Activated CD8-positive, alpha-beta T cell treated with anti-CD3 and anti-CD28 coated beads, Interleukin-2, amount 10 ng/mL, durations not matched to agents 7 days and 5 days (primary cell): ENCODE measurements around the gene TRAPPC5. TPM values are rescaled to one million over a fixed set of nuclear protein-coding genes. Genes with fewer than 3 reads are reported as not detected.

Experiments used
- ATAC-seq: fragments of 150-1000 bp; cut with Tn5 transposase; one replicate; pipeline ENCODE4 v1.10.0; 2021; ENCODE audit warnings: moderate library complexity
- CTCF ChIA-PET: fragments of 350-600 bp; sonication (Branson Sonifier 250); formaldehyde crosslinking; loops from one replicate; lab custom pipeline; 2021; ENCODE audit warnings: antibody characterized with exemption; lab: Charles Lee
- POLR2A ChIA-PET: fragments of 350-600 bp; sonication (Branson Sonifier 250); formaldehyde crosslinking; loops from one replicate; lab custom pipeline; 2021; ENCODE audit warnings: antibody characterized with exemption; lab: Charles Lee
- DNase-seq: peaks from one replicate; pipeline ENCODE4 v3.0.0-alpha.2; 2020
- H3K27ac Mint-ChIP-seq: one replicate; pipeline ENCODE4 v1.8.0; 2021; ENCODE audit warnings: mild to moderate bottlenecking, mixed read lengths
- H3K27me3 Mint-ChIP-seq: one replicate; pipeline ENCODE4 v1.8.0; 2021; ENCODE audit warnings: low read depth, mixed read lengths
- H3K36me3 Mint-ChIP-seq: one replicate; pipeline ENCODE4 v1.8.0; 2021; ENCODE audit warnings: low read depth, mixed read lengths
- H3K4me1 Mint-ChIP-seq: one replicate; pipeline ENCODE4 v1.8.0; 2021; ENCODE audit warnings: low read depth, mixed read lengths
- H3K4me3 Mint-ChIP-seq: one replicate; pipeline ENCODE4 v1.8.0; 2021; ENCODE audit warnings: mild to moderate bottlenecking, mixed read lengths
- H3K9me3 Mint-ChIP-seq: one replicate; pipeline ENCODE4 v1.8.0; 2022; ENCODE audit warnings: mixed read lengths; ENCODE audit not compliant: insufficient read depth
- total RNA-seq, 2 experiments: library from RNA; stranded (reverse); gene quantifications; one replicate each; pipeline ENCODE4 v1.2.3, GENCODE V29; 2021

Gene TRAPPC5
- total RNA-seq, 2 experiments from 2014 or later, result 92.8 to 95.1 TPM

DNA sequence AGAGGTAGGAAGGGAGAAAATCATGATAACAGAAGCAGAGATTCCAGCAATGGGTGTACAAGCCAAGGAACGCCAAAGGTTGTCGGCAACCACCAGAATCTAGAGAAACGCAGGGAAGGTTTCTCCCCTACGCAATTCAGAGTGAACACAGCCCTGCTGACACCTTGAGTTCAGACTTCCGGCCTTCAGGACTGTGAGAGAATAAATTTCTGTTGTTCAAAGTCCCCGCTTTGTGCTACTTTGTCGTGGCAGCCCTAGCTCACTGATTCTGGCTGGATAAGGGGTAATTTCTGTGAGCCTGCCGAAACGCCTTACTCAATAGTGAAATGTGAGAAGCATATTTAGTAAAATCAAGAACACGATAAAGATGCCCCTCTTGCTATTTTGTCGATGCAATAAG is 56.6 kb downstream of the TRAPPC5 start:
- CTCF ChIA-PET, result no interaction called here

More for the DNA sequence above, 56.6 kb downstream of the TRAPPC5 start:
- POLR2A ChIA-PET, result no interaction called here
- Mint-ChIP-seq H3K36me3 (no peaks in the 10 kb centered on the region), H3K4me3 (no peak overlapping the region), H3K27me3 (peaks cover 20% of the 10 kb centered on the region), H3K4me1 (no peaks in the 10 kb centered on the region), H3K27ac (no peak overlapping the region), H3K9me3 (no peaks in the 10 kb centered on the region)
- ATAC-seq (no peak), DNase-seq (no peak)

Other genes starting within 250 kb of the TRAPPC5 start
- gene PEX11G, start 191.8 kb upstream of the TRAPPC5 start, total RNA-seq, result 1 to 10 TPM in 1 of 2 experiments, under 1 TPM in 1; 0.99 to 1.5 TPM
- 1 to 10 TPM; 5.8 to 7.9 TPM for gene ZNF358, start 164.7 kb upstream of the TRAPPC5 start, total RNA-seq
- gene MCOLN1, start 158.2 kb upstream of the TRAPPC5 start, total RNA-seq, result 10 to 100 TPM; 16.2 to 17.7 TPM
- 100 to 1,000 TPM; 166 to 173 TPM for gene PNPLA6, start 145.1 kb upstream of the TRAPPC5 start, total RNA-seq
- gene CAMSAP3, start 85.0 kb upstream of the TRAPPC5 start, total RNA-seq, result under 1 TPM; 0.34 to 0.42 TPM
- gene XAB2, start 51.3 kb upstream of the TRAPPC5 start, total RNA-seq, result 10 to 100 TPM; 44.8 to 46.9 TPM
- 100 to 1,000 TPM; 125 to 136 TPM for gene PET100, start 51.0 kb upstream of the TRAPPC5 start, total RNA-seq
- 1 to 10 TPM in 1 of 2 experiments, under 1 TPM in 1; 0.63 to 1.0 TPM for gene PCP2, start 47.1 kb upstream of the TRAPPC5 start, total RNA-seq
- gene STXBP2, start 43.7 kb upstream of the TRAPPC5 start, total RNA-seq, result 100 to 1,000 TPM; 162 to 168 TPM
- gene RETN, start 11.8 kb upstream of the TRAPPC5 start, total RNA-seq, result 1 to 10 TPM; 2.2 to 3.0 TPM
- gene MCEMP1, start 3.7 kb upstream of the TRAPPC5 start, total RNA-seq, result not detected
- under 1 TPM; 0.29 to 0.31 TPM for gene FCER2, start 21.3 kb downstream of the TRAPPC5 start, total RNA-seq
- gene CLEC4G, start 51.3 kb downstream of the TRAPPC5 start, total RNA-seq, result not detected
- not detected for gene CD209, start 66.7 kb downstream of the TRAPPC5 start, total RNA-seq
- not detected for gene CLEC4M, start 82.4 kb downstream of the TRAPPC5 start, total RNA-seq
- 1 to 10 TPM; 8.0 to 9.3 TPM for gene EVI5L, start 149.4 kb downstream of the TRAPPC5 start, total RNA-seq
- gene PRR36, start 193.6 kb downstream of the TRAPPC5 start, total RNA-seq, result under 1 TPM; 0.08 to 0.10 TPM
- gene LRRC8E, start 207.7 kb downstream of the TRAPPC5 start, total RNA-seq, result not detected
- 10 to 100 TPM; 36.5 to 39.9 TPM for gene MAP2K7, start 223.0 kb downstream of the TRAPPC5 start, total RNA-seq
- 1 to 10 TPM; 2.7 to 3.6 TPM for gene TGFBR3L, start 234.0 kb downstream of the TRAPPC5 start, total RNA-seq
- gene SNAPC2, start 239.5 kb downstream of the TRAPPC5 start, total RNA-seq, result 10 to 100 TPM; 18.6 to 19.0 TPM
- under 1 TPM; 0.31 to 0.37 TPM for gene CTXN1, start 245.3 kb downstream of the TRAPPC5 start, total RNA-seq